OCI-LY3 (cell line): ENCODE results near the gene IL1RAPL1.

Experiments
- H2AFZ ChIP-seq: fragments of 200-600, 300-600 bp; shearing (Covaris generic); 2 replicates; pipeline ENCODE4 v1.6.0; 2014; ENCODE audit warnings: antibody characterized with exemption, low read depth, low read length
- H3K27ac ChIP-seq: fragments of 200-600, 300-600 bp; sonication (generic); 2 replicates; pipeline ENCODE4 v1.5.1; 2014; ENCODE audit warnings: mild to moderate bottlenecking, low read length, moderate library complexity, mixed read lengths
- H3K27me3 ChIP-seq: fragments of 200-600, 300-600 bp; sonication (generic); 2 replicates; pipeline ENCODE4 v1.6.1; 2014; ENCODE audit warnings: low read depth, low read length, mixed read lengths
- H3K36me3 ChIP-seq: fragments of 200-600, 300-600 bp; sonication (generic); replicated peaks from 2 replicates; pipeline ENCODE3; 2014; ENCODE audit warnings: low read depth, low read length, mixed read lengths
- H3K4me1 ChIP-seq: fragments of 300-600, 200-600 bp; sonication (generic); 2 replicates; pipeline ENCODE4 v1.6.1; 2014; ENCODE audit warnings: low read length, mixed read lengths
- H3K4me2 ChIP-seq: fragments of 200-600, 300-600 bp; sonication (generic); 2 replicates; pipeline ENCODE4 v1.6.1; 2014; ENCODE audit warnings: low read length, mixed read lengths
- H3K4me3 ChIP-seq: fragments of 300-600, 200-600 bp; sonication (generic); 2 replicates; pipeline ENCODE4 v1.5.1; 2014; ENCODE audit warnings: antibody characterized with exemption, mild to moderate bottlenecking, low read length, moderate library complexity
- H3K79me2 ChIP-seq: fragments of 300-600, 200-600 bp; shearing (Covaris generic); 2 replicates; pipeline ENCODE4 v1.6.1; 2014; ENCODE audit warnings: mild to moderate bottlenecking, low read length, mixed read lengths
- H3K9ac ChIP-seq: fragments of 300-600, 200-600 bp; shearing (Covaris generic); 2 replicates; pipeline ENCODE4 v1.6.0; 2014; ENCODE audit warnings: mild to moderate bottlenecking, low read length, moderate library complexity
- H3K9me3 ChIP-seq: fragments of 200-600, 300-600 bp; shearing (Covaris generic); 2 replicates; pipeline ENCODE4 v1.6.1; 2014; ENCODE audit warnings: low read length, mixed read lengths; ENCODE audit not compliant: insufficient read depth
- H4K20me1 ChIP-seq: fragments of 200-600, 300-600 bp; sonication (generic); 2 replicates; pipeline ENCODE4 v1.6.1; 2016; ENCODE audit warnings: low read length, mixed read lengths; ENCODE audit not compliant: insufficient read depth
- CTCF ChIP-seq: fragments of 200-600, 300-600 bp; sonication (generic); IDR thresholded peaks from 2 replicates; pipeline ENCODE4 v1.5.1; 2014; ENCODE audit warnings: antibody characterized with exemption, low read length, low read depth
- EZH2phosphoT487 ChIP-seq: fragments of 200-600 bp; shearing (Covaris generic); IDR thresholded peaks from 2 replicates; pipeline ENCODE4 v1.6.1; 2018; ENCODE audit warnings: antibody characterized with exemption, mixed run types, low read depth

The IL1RAPL1 gene

DNA sequence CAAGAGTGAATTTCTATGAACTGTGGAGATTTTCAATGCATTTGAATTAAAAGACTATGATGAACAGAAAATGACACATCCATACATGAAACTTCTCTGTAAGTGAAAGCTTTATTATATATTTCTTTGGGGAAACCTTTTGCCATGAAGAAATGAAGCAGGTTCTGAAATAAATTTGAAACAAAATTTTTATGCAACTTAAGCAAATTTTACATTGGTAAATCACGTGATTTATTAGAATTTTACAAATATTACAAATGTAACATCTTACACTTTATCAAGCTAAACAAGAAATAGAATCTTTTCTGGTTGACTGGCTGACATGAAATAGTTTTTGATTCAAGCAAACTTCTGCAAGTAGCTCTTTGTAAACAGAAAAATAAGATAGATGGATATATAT is 131.2 kb downstream of the IL1RAPL1 start:
- Histone ChIP-seq H3K36me3 (no peaks in the 10 kb centered on the region), H4K20me1 (no peaks in the 10 kb centered on the region), H2AFZ (no peak overlapping the region), H3K4me3 (no peak overlapping the region), H3K27ac (no peak overlapping the region), H3K9me3 (no peaks in the 10 kb centered on the region), H3K4me1 (no peaks in the 10 kb centered on the region), H3K27me3 (no peaks in the 10 kb centered on the region), H3K79me2 (no peaks in the 10 kb centered on the region), H3K9ac (no peak overlapping the region), H3K4me2 (no peak overlapping the region)
- no peak for TF ChIP-seq EZH2phosphoT487
- TF ChIP-seq CTCF, result no peak

DNA sequence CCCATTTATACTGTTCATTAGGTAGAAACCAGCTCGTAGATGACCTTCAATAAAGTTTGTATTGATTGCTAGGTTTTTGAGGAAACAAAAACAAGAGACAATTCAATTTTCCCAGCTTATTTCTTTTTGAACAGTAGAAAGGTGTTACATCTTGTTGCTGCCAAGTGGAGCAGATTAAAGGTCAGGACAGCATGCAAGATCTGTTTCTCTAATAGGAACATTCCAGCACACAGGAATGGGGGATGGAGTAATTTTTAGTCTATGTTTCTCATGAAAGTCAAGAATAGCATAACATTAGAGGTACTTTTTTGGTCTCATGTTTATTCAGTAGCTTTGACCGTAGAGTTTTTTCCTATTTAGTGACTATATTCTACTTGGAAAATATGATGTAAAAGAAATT is 132.4 kb downstream of the IL1RAPL1 start:
- Histone ChIP-seq H3K4me1 (no peaks in the 10 kb centered on the region), H3K9me3 (no peaks in the 10 kb centered on the region), H3K27ac (no peak overlapping the region), H3K79me2 (no peaks in the 10 kb centered on the region), H3K27me3 (no peaks in the 10 kb centered on the region), H3K36me3 (no peaks in the 10 kb centered on the region), H3K9ac (no peak overlapping the region), H2AFZ (no peak overlapping the region), H3K4me3 (no peak overlapping the region), H4K20me1 (no peaks in the 10 kb centered on the region), H3K4me2 (no peak overlapping the region)
- no peak for TF ChIP-seq EZH2phosphoT487
- no peak for TF ChIP-seq CTCF

GRCh38 chrX:28752330-28752729 is 165.1 kb downstream of the IL1RAPL1 start:
- Histone ChIP-seq H3K4me2 (no peak overlapping the region), H3K4me1 (peaks cover 4% of the 10 kb centered on the region), H3K9me3 (no peaks in the 10 kb centered on the region), H3K36me3 (no peaks in the 10 kb centered on the region), H3K27me3 (no peaks in the 10 kb centered on the region), H4K20me1 (no peaks in the 10 kb centered on the region), H3K4me3 (no peak overlapping the region), H3K9ac (no peak overlapping the region), H3K27ac (no peak overlapping the region), H3K79me2 (no peaks in the 10 kb centered on the region), H2AFZ (no peak overlapping the region)
- TF ChIP-seq EZH2phosphoT487, result no peak
- no peak for TF ChIP-seq CTCF

DNA sequence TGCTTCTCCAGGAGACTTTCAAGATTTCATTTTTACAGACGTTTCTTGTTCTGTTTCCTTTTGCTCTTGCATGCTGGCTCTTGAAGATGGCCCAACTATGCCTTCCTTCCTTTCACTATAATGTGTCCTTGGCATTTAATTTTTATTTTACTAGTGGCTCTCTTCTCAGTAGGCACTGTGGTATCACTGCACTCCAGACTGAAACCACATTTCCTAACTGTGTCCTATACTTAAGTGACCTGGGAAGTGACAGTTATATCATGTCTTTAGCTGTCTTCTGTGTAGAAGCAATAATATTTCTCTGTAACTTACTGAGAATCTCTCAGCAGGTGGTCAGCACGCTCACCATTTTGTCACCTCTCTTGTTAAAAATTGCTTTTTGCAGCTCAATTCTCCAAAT is 168.9 kb downstream of the IL1RAPL1 start:
- no peaks in the 10 kb centered on the region for H3K79me2 ChIP-seq
- H3K9ac ChIP-seq, result no peak overlapping the region
- TF ChIP-seq CTCF (no peak), EZH2phosphoT487 (no peak)
- H3K4me2 ChIP-seq, result no peak overlapping the region
- no peak overlapping the region for H3K27ac ChIP-seq
- no peaks in the 10 kb centered on the region for H4K20me1 ChIP-seq
- no peak overlapping the region for H3K4me3 ChIP-seq
- no peaks in the 10 kb centered on the region for H3K36me3 ChIP-seq
- peaks cover 4% of the 10 kb centered on the region for H3K4me1 ChIP-seq
- H3K27me3 ChIP-seq, result no peaks in the 10 kb centered on the region
- H2AFZ ChIP-seq, result no peak overlapping the region
- no peaks in the 10 kb centered on the region for H3K9me3 ChIP-seq
